OCI-LY7 (cell line): ENCODE data around the gene SEPTIN6. TPM values are rescaled to one million over a fixed set of nuclear protein-coding genes. Genes with fewer than 3 reads are reported as not detected.

Experiments
- BruUV-seq: library from RNA; stranded (reverse); fragments of 400-500 nt; replicated peaks from 2 replicates; lab custom pipeline; 2021; lab: Mats Ljungman, UMichigan
- CTCF ChIA-PET: fragments of 300-600 bp; sonication (Branson Sonifier 250); formaldehyde crosslinking; loops from one replicate; lab custom pipeline; 2022; ENCODE audit warnings: antibody characterized with exemption; ENCODE audit not compliant: unreplicated experiment; lab: Charles Lee
- POLR2A ChIA-PET: fragments of 300-600 bp; sonication (Branson Sonifier 250); formaldehyde crosslinking; loops from one replicate; lab custom pipeline; 2022; ENCODE audit warnings: antibody characterized with exemption; lab: Charles Lee
- DNase-seq: peaks from one replicate; pipeline ENCODE4 v3.0.0-alpha.2; 2015; ENCODE audit warnings: low spot score
- H2AFZ ChIP-seq: fragments of 200-600 bp; sonication (generic), shearing (Covaris generic); 2 replicates; pipeline ENCODE4 v1.6.1; 2014; ENCODE audit warnings: mild to moderate bottlenecking, antibody characterized with exemption, low read length, moderate library complexity
- H3K27ac ChIP-seq: fragments of 200-600 bp; sonication (generic); 2 replicates; pipeline ENCODE4 v1.5.1; 2014; ENCODE audit warnings: mixed run types, low read depth, mild to moderate bottlenecking, moderate library complexity, low read length, inconsistent platforms; ENCODE audit not compliant: poor library complexity, severe bottlenecking
- H3K36me3 ChIP-seq: fragments of 200-600 bp; sonication (generic); 2 replicates; pipeline ENCODE4 v1.6.1; 2014; ENCODE audit warnings: mild to moderate bottlenecking, antibody characterized with exemption, low read length, moderate library complexity, mixed read lengths; ENCODE audit not compliant: insufficient read depth
- H3K4me1 ChIP-seq: fragments of 200-600 bp; sonication (generic); 2 replicates; pipeline ENCODE4 v1.5.1; 2014; ENCODE audit warnings: mild to moderate bottlenecking, low read length; ENCODE audit not compliant: insufficient read depth, poor library complexity, severe bottlenecking
- H3K4me2 ChIP-seq: fragments of 200-600 bp; sonication (generic); 2 replicates; pipeline ENCODE4 v1.6.1; 2014; ENCODE audit warnings: mild to moderate bottlenecking, low read length
- H3K4me3 ChIP-seq: fragments of 200-600 bp; sonication (generic); 2 replicates; pipeline ENCODE4 v1.5.1; 2014; ENCODE audit warnings: mild to moderate bottlenecking, low read depth, low read length; ENCODE audit not compliant: poor library complexity, severe bottlenecking
- H3K79me2 ChIP-seq: fragments of 200-600 bp; sonication (generic); 2 replicates; pipeline ENCODE4 v1.6.1; 2016; ENCODE audit warnings: low read depth, mild to moderate bottlenecking, low read length, moderate library complexity, mixed read lengths; ENCODE audit not compliant: insufficient read depth
- H3K9me2 ChIP-seq: fragments of 200-600 bp; sonication (generic); 2 replicates; pipeline ENCODE4 v1.6.1; 2016; ENCODE audit warnings: mild to moderate bottlenecking, low read length, mixed read lengths; ENCODE audit not compliant: insufficient read depth
- H3K9me3 ChIP-seq: fragments of 200-600 bp; sonication (generic); 2 replicates; pipeline ENCODE4 v1.6.1; 2014; ENCODE audit warnings: mild to moderate bottlenecking, mixed run types, low read length, mixed read lengths
- H4K20me1 ChIP-seq: fragments of 200-600 bp; sonication (generic); 2 replicates; pipeline ENCODE4 v1.6.1; 2014; ENCODE audit warnings: mild to moderate bottlenecking, antibody characterized with exemption, low read length, moderate library complexity, mixed read lengths; ENCODE audit not compliant: insufficient read depth
- CTCF ChIP-seq: fragments of 200-600 bp; sonication (generic); conservative IDR thresholded peaks from 2 replicates; pipeline ENCODE4 v1.5.1; 2014; ENCODE audit warnings: mild to moderate bottlenecking, antibody characterized with exemption, low read length, moderate library complexity, mixed read lengths
- EZH2phosphoT487 ChIP-seq: fragments of 200-600 bp; sonication (generic); IDR thresholded peaks from 2 replicates; pipeline ENCODE4 v1.6.1; 2018; ENCODE audit warnings: low read depth, borderline replicate concordance, mild to moderate bottlenecking, mixed run types, antibody characterized with exemption, low read length, moderate library complexity, mixed read lengths
- intact Hi-C: fragments of 100-400 bp; cut with micrococcal nuclease; formaldehyde crosslinking; loops from one replicate; pipeline ENCODE4 v1.10.0; 2022; ENCODE audit not compliant: unreplicated experiment
- total RNA-seq, 2 experiments: library from RNA; depleted of rRNA in 1 of 2; stranded (reverse); fragments of >200 nt in 1 of 2; shearing (Covaris generic) in 1 of 2; gene quantifications; 2 replicates each; pipeline ENCODE4 v1.2.3, GENCODE V29; 2014 to 2022

The SEPTIN6 gene
- total RNA-seq, 2 experiments from 2014 or later = 145 to 216 TPM

DNA sequence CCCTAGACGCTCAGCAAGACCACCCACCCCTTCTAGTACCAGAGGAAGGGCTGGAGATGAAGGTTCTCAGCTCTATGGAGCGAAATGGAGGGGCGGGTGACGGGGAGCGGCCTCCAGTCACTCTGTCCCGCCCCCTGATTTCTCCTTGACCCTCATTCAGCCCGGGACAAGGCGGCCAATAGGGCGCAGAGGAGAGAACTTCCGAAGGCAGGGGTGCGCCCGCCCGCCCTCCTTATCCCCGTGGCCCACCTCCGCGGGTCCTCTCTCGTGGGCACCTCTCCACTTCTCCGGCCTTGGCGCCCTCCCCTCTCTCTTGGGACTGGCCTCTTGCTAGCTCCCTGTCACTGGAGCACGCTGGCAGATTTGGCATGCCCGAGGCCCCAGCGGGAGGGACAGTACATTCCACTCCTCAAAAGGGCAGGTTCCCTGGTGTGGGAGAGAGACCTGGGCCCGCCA is 1.1 kb upstream of the SEPTIN6 start:
- TF ChIP-seq CTCF (no peak), EZH2phosphoT487 (no peak)
- Histone ChIP-seq H2AFZ (no peak overlapping the region), H3K36me3 (peaks cover 24% of the 10 kb centered on the region; the same call in 1 of the 2 replicates), H3K4me3 (peak overlapping the region; percentile 94), H3K9me3 (no peaks in the 10 kb centered on the region), H3K27ac (peak overlapping the region; percentile 73), H3K79me2 (peaks cover 45% of the 10 kb centered on the region), H3K9me2 (no peaks in the 10 kb centered on the region), H3K4me2 (peak overlapping the region; percentile 96), H3K4me1 (peaks cover 64% of the 10 kb centered on the region), H4K20me1 (peaks cover 9% of the 10 kb centered on the region; the same call in 1 of the 2 replicates)
- ChIA-PET CTCF (interaction anchor here (0.6 to 1.4 kb wide), 3 partner anchors 8 to 135 kb away, joined by 3 to 7 read pairs (median 4); no protein-coding TSS in a partner anchor), POLR2A (interaction anchor here (1.8 to 4.8 kb wide), 5 partner anchors 11 to 74 kb away, joined by 6 to 34 read pairs (median 9); no protein-coding TSS in a partner anchor)
- no TSS peak for BruUV-seq
- intact Hi-C loops = loop anchor here (1.0 to 5.0 kb wide), 3 partner anchors 16 to 87 kb away; partner anchors contain the start of gene NKRF
- DNase-seq = no peak

DNA sequence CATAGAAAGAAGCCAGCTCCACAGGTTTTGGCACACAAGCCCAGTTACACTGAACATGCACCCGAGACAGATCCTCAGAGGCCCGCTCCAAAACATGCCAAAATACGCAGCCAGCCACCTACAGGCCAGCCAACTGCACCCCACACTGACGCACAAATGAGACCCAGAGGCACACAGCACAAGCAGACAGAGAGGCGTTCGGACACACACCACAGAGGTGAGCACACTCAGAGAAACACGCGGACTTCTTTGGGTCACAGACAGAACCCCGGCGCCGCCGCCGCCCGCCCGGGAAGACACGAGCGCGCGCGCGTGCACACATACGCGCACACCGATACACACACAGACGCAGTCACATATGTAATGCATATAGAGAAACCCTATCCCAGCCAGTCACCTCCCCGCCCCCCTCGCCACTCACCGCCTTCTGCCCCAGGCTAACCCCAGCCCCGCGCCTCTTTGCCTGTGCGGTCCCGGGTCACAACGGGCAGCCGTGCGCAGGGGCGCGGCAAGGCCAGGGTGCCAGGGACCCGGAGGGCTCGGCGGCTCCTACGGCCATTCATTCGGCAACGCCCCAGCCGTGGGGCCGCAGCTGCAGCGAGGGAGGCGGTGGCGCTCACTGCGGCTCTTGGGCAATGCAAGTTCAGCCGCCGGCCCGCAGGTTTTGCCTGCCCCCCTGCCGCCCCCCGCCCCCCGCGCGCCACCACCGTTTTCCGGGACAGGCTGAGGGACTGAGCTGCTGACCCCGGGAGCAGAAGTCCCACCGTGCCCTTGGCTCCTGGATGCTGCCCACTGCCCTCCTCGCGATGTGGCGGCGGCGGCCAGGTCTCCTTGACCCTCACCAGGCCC is 553 bp downstream of the SEPTIN6 start:
- Histone ChIP-seq H3K9me3 (no peaks in the 10 kb centered on the region), H2AFZ (no peak overlapping the region), H4K20me1 (peaks cover 9% of the 10 kb centered on the region; the same call in 1 of the 2 replicates), H3K4me2 (peak overlapping the region; percentile 96), H3K79me2 (peaks cover 61% of the 10 kb centered on the region), H3K4me3 (peak overlapping the region; percentile 94), H3K36me3 (peaks cover 32% of the 10 kb centered on the region), H3K27ac (peak overlapping the region; percentile 73), H3K9me2 (no peaks in the 10 kb centered on the region), H3K4me1 (peaks cover 66% of the 10 kb centered on the region)
- intact Hi-C loops = loop anchor here (1.0 to 5.0 kb wide), 3 partner anchors 14 to 85 kb away; partner anchors contain the start of gene NKRF
- peak; percentile 67 for DNase-seq
- no TSS peak for BruUV-seq
- ChIA-PET POLR2A (interaction anchor here (0.6 to 4.8 kb wide), 16 partner anchors 9 to 119 kb away, joined by 3 to 34 read pairs (median 4); partner anchors contain the start of genes RPL39 and UBE2A), CTCF (interaction anchor here (1.0 kb wide), 2 partner anchors 9 to 11 kb away, joined by 3 read pairs; no protein-coding TSS in a partner anchor)
- TF ChIP-seq CTCF (0 out of 2 replicates have a peak, but pooled peaks have one; percentile 35), EZH2phosphoT487 (no peak)
